Right lobe of liver (tissue), 4 donors: ENCODE results near the gene CRYGN.

Experiments
- CTCF ChIP-seq, 4 donors: fragments of 200-600 bp in 3 of 4; fragments of 450-650 bp in 1 of 4; IDR thresholded peaks; one replicate each; pipeline versions ENCODE4 v1.5.1 to v1.8.0; 2016 to 2022; ENCODE audit warnings: antibody characterized with exemption in 4 of 4, mild to moderate bottlenecking in 2 of 4
- POLR2A ChIP-seq: fragments of 450-650 bp; IDR thresholded peaks from one replicate; pipeline ENCODE4 v1.6.1; 2017; ENCODE audit warnings: antibody characterized with exemption, mild to moderate bottlenecking
- donor health status: DM: no; HTN: no; CAD: no.
- donor health status: DM: no; HTN: no; CAD: no.
- donor health status: DM: no; HTN: yes; CAD: no.

- TF ChIP-seq CTCF (IDR thresholded peaks at IDR 0.05) = no peak
- no peak for TF ChIP-seq POLR2A
Measured at GRCh38 chr7:151489498-151489897, 49.6 kb upstream of the CRYGN start.
